BLaER1 treated with 17β-estradiol and CSF1 and Interleukin-3, amounts not matched to agents 10 nM and 100 nM (cell line): Measurements from ENCODE around the gene CYB561A3.

ENCODE experiments used
- H3K27ac ChIP-seq, 11 experiments: shearing (Covaris generic); formaldehyde crosslinking; 2 replicates each; pipeline ENCODE4 v1.8.1; 2022
- H3K27me3 ChIP-seq, 11 experiments: shearing (Covaris generic); formaldehyde crosslinking; 2 replicates each; pipeline ENCODE4 v1.8.1; 2022
- H3K36me3 ChIP-seq, 11 experiments: shearing (Covaris generic); formaldehyde crosslinking; 2 replicates each; pipeline ENCODE4 v1.8.1; 2022
- H3K4me1 ChIP-seq, 10 experiments: shearing (Covaris generic); formaldehyde crosslinking; 2 replicates each; pipeline ENCODE4 v1.8.1; 2022
- H3K4me2 ChIP-seq, 11 experiments: shearing (Covaris generic); formaldehyde crosslinking; 2 replicates each; pipeline ENCODE4 v1.8.1; 2022
- H3K4me3 ChIP-seq, 10 experiments: shearing (Covaris generic); formaldehyde crosslinking; 2 replicates each; pipeline ENCODE4 v1.8.1; 2022
- H3K9ac ChIP-seq, 11 experiments: shearing (Covaris generic); formaldehyde crosslinking; 2 replicates each; pipeline ENCODE4 v1.8.1; 2022
- H3K9me3 ChIP-seq, 11 experiments: shearing (Covaris generic); formaldehyde crosslinking; replicated peaks in 1 of 11; 2 replicates each; pipeline ENCODE4 v1.8.1; 2022
- H4K20me1 ChIP-seq, 11 experiments: shearing (Covaris generic); formaldehyde crosslinking; 2 replicates each; pipeline ENCODE4 v1.8.1; 2022
- Cebpa-rat ChIP-seq, 11 experiments: shearing (Covaris generic); IDR thresholded peaks; 2 replicates each; pipeline ENCODE4 v1.8.1; 2022

Gene CYB561A3

DNA sequence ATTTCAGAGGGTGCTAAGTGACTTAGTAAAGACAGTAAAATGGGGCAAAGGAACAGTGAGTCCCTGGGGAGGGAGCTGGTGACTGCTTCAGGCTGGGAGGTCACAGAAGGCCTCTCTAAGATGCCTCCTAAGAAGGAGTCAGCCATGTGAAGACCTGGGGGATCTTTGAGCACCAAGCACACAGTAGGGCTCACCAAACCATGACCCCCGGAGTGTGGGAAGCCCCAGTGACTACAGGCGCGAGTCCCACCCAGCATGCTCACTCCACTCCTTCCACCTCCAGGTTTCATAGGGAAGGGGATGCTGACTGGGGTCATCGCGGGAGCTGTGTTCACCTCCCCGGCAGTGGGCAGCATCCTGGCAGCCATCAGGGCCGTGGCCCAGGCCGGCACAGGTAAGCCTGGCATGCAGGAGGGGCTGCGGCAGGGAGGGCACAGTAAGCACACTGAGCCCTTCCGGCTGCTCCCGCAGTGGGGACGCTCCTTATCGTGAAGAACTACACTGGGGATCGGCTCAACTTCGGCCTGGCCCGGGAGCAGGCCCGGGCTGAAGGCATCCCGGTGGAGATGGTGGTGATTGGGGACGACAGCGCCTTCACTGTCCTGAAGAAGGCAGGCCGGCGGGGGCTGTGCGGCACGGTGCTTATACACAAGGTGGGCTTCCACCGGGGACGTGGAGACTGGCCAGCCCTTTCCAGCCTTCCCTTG lies 22.7 kb downstream of the CYB561A3 start:
- H3K4me3 ChIP-seq, result no peak overlapping the region
- H3K27me3 ChIP-seq, result no peaks in the 10 kb centered on the region
- no peak for TF ChIP-seq Cebpa-rat (IDR thresholded peaks at IDR 0.05)
- H3K4me1 ChIP-seq, result peaks cover 38 to 72% (median 50%) of the 10 kb centered on the region in 10 experiments
- H4K20me1 ChIP-seq, result no peaks in the 10 kb centered on the region
- H3K4me2 ChIP-seq, result no peak overlapping the region
- peak overlapping the region in 6 of 11 experiments; percentile 4 to 35 (median 12); a peak in 2 of 22 replicates for H3K9ac ChIP-seq
- H3K27ac ChIP-seq, result peak overlapping the region in 4 of 11 experiments; percentile 1 to 28 (median 22); a peak in 6 of 22 replicates
- H3K36me3 ChIP-seq, result peaks cover 0 to 28% (median 8%) of the 10 kb centered on the region in 11 experiments; a peak in 8 of 22 replicates
- H3K9me3 ChIP-seq, result no peaks in the 10 kb centered on the region

DNA sequence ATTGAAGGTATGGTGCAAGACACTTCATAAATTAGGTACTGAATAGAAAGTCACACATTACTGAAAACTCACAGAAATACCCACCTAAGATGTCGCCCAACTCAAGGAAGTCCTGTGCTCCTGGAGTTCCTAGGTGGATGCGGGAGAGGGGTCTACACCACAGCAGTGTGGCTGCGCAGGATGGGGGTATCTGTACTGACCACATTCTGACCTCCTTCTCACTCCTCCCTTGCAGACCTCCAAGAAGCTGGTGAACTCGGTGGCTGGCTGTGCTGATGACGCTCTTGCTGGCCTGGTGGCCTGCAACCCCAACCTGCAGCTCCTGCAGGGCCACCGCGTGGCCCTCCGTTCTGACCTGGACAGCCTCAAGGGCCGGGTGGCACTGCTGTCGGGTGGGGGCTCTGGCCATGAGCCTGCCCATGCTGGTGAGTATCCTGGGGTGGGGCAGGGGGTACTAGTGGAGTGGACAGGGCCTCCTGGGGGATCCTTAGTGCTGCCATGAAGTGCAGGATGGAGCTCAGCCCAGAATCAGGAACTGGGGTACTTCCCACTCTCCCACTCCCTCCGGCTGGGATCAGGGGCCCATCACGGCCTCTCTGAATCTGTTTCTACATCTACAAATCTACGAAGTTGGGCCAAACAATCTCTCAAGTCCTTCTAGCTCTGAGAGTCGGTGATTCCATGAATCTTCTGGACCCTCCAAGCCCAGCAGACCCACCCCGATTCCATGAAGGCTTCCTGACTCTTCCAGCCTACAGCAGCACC lies 23.8 kb downstream of the CYB561A3 start:
- TF ChIP-seq Cebpa-rat (IDR thresholded peaks at IDR 0.05), result no peak
- H3K4me2 ChIP-seq, result no peak overlapping the region; a peak in 1 of 22 replicates
- H3K4me1 ChIP-seq, result peaks cover 44 to 77% (median 57%) of the 10 kb centered on the region in 10 experiments
- peak overlapping the region in 6 of 11 experiments; percentile 14 to 28 (median 22); a peak in 7 of 22 replicates for H3K27ac ChIP-seq
- H3K4me3 ChIP-seq, result no peak overlapping the region
- H3K27me3 ChIP-seq, result no peaks in the 10 kb centered on the region
- H4K20me1 ChIP-seq, result no peaks in the 10 kb centered on the region
- H3K9ac ChIP-seq, result peak overlapping the region in 1 of 11 experiments; percentile 21; a peak in 3 of 22 replicates
- peaks cover 0 to 20% (median 5%) of the 10 kb centered on the region in 11 experiments; a peak in 7 of 22 replicates for H3K36me3 ChIP-seq
- H3K9me3 ChIP-seq, result no peaks in the 10 kb centered on the region

DNA sequence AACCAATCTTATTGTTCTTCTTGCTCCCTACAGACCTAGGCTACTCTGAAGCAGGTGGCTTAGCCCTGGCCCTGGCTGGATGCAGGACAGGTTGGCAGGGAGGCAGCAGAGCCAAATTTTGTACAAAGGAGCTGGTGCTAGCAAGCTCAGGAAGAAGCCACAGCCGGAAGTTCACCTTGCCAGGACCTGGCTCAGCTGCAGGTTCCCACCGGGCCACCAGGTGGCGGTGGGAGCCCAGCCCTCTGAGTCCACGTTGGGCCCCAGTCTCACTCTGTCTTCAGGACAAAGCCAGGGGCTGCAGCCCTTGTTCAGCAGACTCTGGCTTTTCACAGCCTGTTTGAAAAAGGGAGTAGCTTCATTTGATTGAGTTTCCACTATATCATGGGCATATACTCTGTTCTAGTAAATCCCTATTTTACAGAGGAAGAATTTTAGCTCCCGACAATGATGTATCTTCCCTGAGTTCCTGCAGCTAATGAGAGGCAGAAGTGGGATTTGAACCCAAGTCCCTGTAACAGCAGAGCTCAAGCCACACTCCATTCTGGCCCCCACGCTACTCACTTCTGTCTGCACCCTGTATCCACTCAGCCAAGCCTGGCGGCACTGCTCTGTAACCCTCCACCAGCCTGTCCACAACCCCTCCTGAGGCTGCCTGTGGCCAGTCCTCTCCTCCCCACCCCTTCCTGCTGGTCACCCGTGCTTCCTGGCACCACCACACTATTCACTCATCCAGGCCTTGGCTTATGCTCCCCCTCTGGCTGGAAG lies 25.3 kb downstream of the CYB561A3 start:
- Histone ChIP-seq H3K27me3 (no peaks in the 10 kb centered on the region), H3K4me3 (no peak overlapping the region), H3K4me2 (peak overlapping the region in 10 of 11 experiments; percentile 7 to 95 (median 30); a peak in 13 of 22 replicates), H3K9me3 (no peaks in the 10 kb centered on the region), H3K9ac (peak overlapping the region in 8 of 11 experiments; percentile 3 to 45 (median 26); a peak in 10 of 22 replicates), H4K20me1 (peaks cover 3 to 14% (median 8%) of the 10 kb centered on the region in 11 experiments; a peak in 17 of 22 replicates), H3K36me3 (peaks cover 0 to 20% (median 5%) of the 10 kb centered on the region in 11 experiments; a peak in 9 of 22 replicates), H3K4me1 (peaks cover 42 to 69% (median 52%) of the 10 kb centered on the region in 10 experiments), H3K27ac (peak overlapping the region in 8 of 11 experiments; percentile 11 to 93 (median 35); a peak in 11 of 22 replicates)
- no peak for TF ChIP-seq Cebpa-rat (IDR thresholded peaks at IDR 0.05)

- peaks cover 49 to 74% (median 58%) of the 10 kb centered on the region in 10 experiments for H3K4me1 ChIP-seq
Observed at GRCh38 chr11:61335355-61335710, 26.3 kb downstream of the CYB561A3 start.

GRCh38 chr11:61334434-61335354 lies 27.0 kb downstream of the CYB561A3 start:
- Histone ChIP-seq H3K27ac (peak overlapping the region in 4 of 11 experiments; percentile 18 to 96 (median 70); a peak in 5 of 22 replicates), H3K9me3 (no peaks in the 10 kb centered on the region), H3K36me3 (peaks cover 11 to 32% (median 21%) of the 10 kb centered on the region in 11 experiments), H3K4me1 (peaks cover 49 to 75% (median 59%) of the 10 kb centered on the region in 10 experiments), H3K27me3 (no peaks in the 10 kb centered on the region), H3K9ac (peak overlapping the region in 8 of 11 experiments; percentile 8 to 98 (median 74); a peak in 12 of 22 replicates), H3K4me2 (peak overlapping the region; percentile 81 to 95 (median 94); a peak in 18 of 22 replicates), H4K20me1 (peaks cover 14 to 31% (median 25%) of the 10 kb centered on the region in 11 experiments; a peak in 18 of 22 replicates), H3K4me3 (no peak overlapping the region)
- no peak for TF ChIP-seq Cebpa-rat (IDR thresholded peaks at IDR 0.05)

More at GRCh38 chr11:61335355-61335710, 26.3 kb downstream of the CYB561A3 start:
- Histone ChIP-seq H3K36me3 (peaks cover 5 to 26% (median 15%) of the 10 kb centered on the region in 11 experiments; a peak in 20 of 22 replicates), H3K27ac (peak overlapping the region in 5 of 11 experiments; percentile 18 to 93 (median 39); a peak in 4 of 22 replicates), H3K9ac (peak overlapping the region in 7 of 11 experiments; percentile 8 to 98 (median 34); a peak in 8 of 22 replicates), H3K9me3 (no peaks in the 10 kb centered on the region), H4K20me1 (peaks cover 10 to 25% (median 18%) of the 10 kb centered on the region in 11 experiments; a peak in 17 of 22 replicates), H3K4me3 (no peak overlapping the region), H3K27me3 (no peaks in the 10 kb centered on the region), H3K4me2 (peak overlapping the region in 9 of 11 experiments; percentile 2 to 95 (median 30); a peak in 9 of 22 replicates)
- TF ChIP-seq Cebpa-rat (IDR thresholded peaks at IDR 0.05), result no peak

- Histone ChIP-seq H3K4me2 (peak overlapping the region; percentile 81 to 95 (median 94)), H3K9me3 (no peaks in the 10 kb centered on the region), H4K20me1 (peaks cover 23 to 40% (median 34%) of the 10 kb centered on the region in 11 experiments; a peak in 18 of 22 replicates), H3K4me1 (peaks cover 49 to 69% (median 56%) of the 10 kb centered on the region in 10 experiments), H3K27ac (peak overlapping the region; percentile 89 to 96 (median 93)), H3K27me3 (no peaks in the 10 kb centered on the region), H3K4me3 (peak overlapping the region; percentile 85 to 99 (median 95)), H3K36me3 (peaks cover 20 to 32% (median 27%) of the 10 kb centered on the region in 11 experiments), H3K9ac (peak overlapping the region; percentile 94 to 99 (median 96))
- TF ChIP-seq Cebpa-rat (IDR thresholded peaks at IDR 0.05), result no peak
Observed at GRCh38 chr11:61333550-61334433, 27.9 kb downstream of the CYB561A3 start.
